COLO668 (cell line): ENCODE results near the gene CACUL1.
"Not testable (repeated sequence)": the region's sequence is repeated elsewhere in the genome, so short reads cannot be mapped to it uniquely, and the experiment has no call there.

Source experiments
- DNase-seq: peaks from one replicate; lab custom pipeline; 2025; ENCODE audit not compliant: unreplicated experiment; lab: John Stamatoyannopoulos, UW

The CACUL1 gene

GRCh38 chr10:118689070-118689858 lies 65.5 kb downstream of the CACUL1 start:
- no peak for DNase-seq

- no peak for DNase-seq
Observed at GRCh38 chr10:118687472-118687871, 67.3 kb downstream of the CACUL1 start.

- no peak for DNase-seq
Observed at GRCh38 chr10:118682533-118682932, 72.2 kb downstream of the CACUL1 start.

GRCh38 chr10:118680197-118680596 lies 74.6 kb downstream of the CACUL1 start:
- no peak for DNase-seq

GRCh38 chr10:118674226-118674919 lies 80.4 kb downstream of the CACUL1 start:
- no peak for DNase-seq

GRCh38 chr10:118672766-118673715 lies 81.7 kb downstream of the CACUL1 start:
- DNase-seq, result no peak

GRCh38 chr10:118672153-118672552 lies 82.6 kb downstream of the CACUL1 start:
- no peak for DNase-seq

GRCh38 chr10:118671221-118671620 lies 83.5 kb downstream of the CACUL1 start:
- DNase-seq, result not testable (repeated sequence)

GRCh38 chr10:118670472-118671124 lies 84.2 kb downstream of the CACUL1 start:
- DNase-seq, result no peak

GRCh38 chr10:118669835-118670234 lies 84.9 kb downstream of the CACUL1 start:
- no peak for DNase-seq

- no peak for DNase-seq
Observed at GRCh38 chr10:118669020-118669791, 85.6 kb downstream of the CACUL1 start.

- no peak for DNase-seq
Observed at GRCh38 chr10:118668228-118668952, 86.4 kb downstream of the CACUL1 start.

GRCh38 chr10:118667732-118668131 lies 87.0 kb downstream of the CACUL1 start:
- no peak for DNase-seq

- DNase-seq, result no peak
Observed at GRCh38 chr10:118666350-118666749, 88.4 kb downstream of the CACUL1 start.

GRCh38 chr10:118664321-118664720 lies 90.4 kb downstream of the CACUL1 start:
- DNase-seq, result no peak

- no peak for DNase-seq
Observed at GRCh38 chr10:118663176-118663575, 91.6 kb downstream of the CACUL1 start.

GRCh38 chr10:118662228-118663035 lies 92.3 kb downstream of the CACUL1 start:
- peak; percentile 24 for DNase-seq

- DNase-seq, result no peak
Observed at GRCh38 chr10:118658762-118659161, 96.0 kb downstream of the CACUL1 start.

- not testable (repeated sequence) for DNase-seq
Observed at GRCh38 chr10:118658168-118658567, 96.6 kb downstream of the CACUL1 start.
